Measurements from ENCODE around the gene GAGE13.
"Not testable (repeated sequence)": the region's sequence is repeated elsewhere in the genome, so short reads cannot be mapped to it uniquely, and the experiment has no call there.

The GAGE13 gene, protein sequence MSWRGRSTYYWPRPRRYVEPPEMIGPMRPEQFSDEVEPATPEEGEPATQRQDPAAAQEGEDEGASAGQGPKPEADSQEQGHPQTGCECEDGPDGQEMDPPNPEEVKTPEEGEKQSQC

GRCh38 chrX:49331282-49331681, at the start of gene GAGE13:
TSS of gene GAGE13 (plus strand) at chrX:49331582. CDS start at chrX:49332738, 1,156 bp downstream.
- not testable (repeated sequence) for DNase-seq

- DNase-seq = peak; percentile 1
These were observed 48.8 kb upstream of the GAGE13 start for GRCh38 chrX:49282647-49283011.

DNA sequence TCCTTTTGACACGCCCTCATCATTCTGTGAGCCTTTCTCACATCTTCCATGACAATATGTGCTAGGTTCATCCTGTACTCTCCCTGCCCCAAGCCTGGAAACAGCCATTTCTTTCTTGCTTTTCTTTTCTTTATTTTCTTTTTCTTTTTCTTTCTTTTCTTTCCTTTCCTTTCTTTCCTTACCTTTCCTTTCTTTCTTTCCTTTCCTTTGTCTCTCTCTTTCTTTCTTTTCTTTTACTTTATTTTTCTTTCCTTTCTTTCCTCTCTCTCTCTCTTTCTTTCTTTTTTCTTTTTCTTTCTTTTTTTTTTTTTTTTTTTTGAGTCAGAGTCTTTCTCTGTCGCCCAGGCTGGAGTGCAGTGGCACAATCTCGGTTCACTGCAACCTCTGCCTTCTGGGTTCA, 47.2 kb upstream of the GAGE13 start:
- no peak for DNase-seq

- no peak for DNase-seq
These were observed 45.2 kb upstream of the GAGE13 start for GRCh38 chrX:49286136-49286535.

GRCh38 chrX:49286581-49286980, 44.8 kb upstream of the GAGE13 start:
- no peak for DNase-seq

DNA sequence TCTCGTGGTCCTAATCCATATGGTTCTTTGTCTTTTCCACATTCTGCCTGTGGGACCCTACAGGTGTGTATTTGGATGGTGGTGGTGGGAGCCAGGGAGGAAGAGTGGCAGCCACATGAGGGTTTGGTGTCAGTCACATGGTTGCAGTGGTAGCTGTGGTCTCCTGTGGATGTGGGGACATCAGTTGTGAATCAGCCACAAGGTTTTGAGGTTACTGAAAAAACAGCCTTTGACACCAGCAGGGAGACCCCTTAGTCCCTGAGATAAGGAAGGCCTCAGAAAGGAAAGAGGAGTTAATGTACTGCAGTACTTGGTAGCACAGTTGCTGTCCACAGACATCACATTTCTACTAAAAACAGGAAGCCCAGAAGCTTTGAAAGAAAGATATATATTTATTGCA, 43.7 kb upstream of the GAGE13 start:
- no peak for DNase-seq

- DNase-seq = no peak
These were observed 41.2 kb upstream of the GAGE13 start for GRCh38 chrX:49290215-49290614.

- DNase-seq = peak; percentile 2
These were observed 39.6 kb upstream of the GAGE13 start for GRCh38 chrX:49291615-49292337.

DNA sequence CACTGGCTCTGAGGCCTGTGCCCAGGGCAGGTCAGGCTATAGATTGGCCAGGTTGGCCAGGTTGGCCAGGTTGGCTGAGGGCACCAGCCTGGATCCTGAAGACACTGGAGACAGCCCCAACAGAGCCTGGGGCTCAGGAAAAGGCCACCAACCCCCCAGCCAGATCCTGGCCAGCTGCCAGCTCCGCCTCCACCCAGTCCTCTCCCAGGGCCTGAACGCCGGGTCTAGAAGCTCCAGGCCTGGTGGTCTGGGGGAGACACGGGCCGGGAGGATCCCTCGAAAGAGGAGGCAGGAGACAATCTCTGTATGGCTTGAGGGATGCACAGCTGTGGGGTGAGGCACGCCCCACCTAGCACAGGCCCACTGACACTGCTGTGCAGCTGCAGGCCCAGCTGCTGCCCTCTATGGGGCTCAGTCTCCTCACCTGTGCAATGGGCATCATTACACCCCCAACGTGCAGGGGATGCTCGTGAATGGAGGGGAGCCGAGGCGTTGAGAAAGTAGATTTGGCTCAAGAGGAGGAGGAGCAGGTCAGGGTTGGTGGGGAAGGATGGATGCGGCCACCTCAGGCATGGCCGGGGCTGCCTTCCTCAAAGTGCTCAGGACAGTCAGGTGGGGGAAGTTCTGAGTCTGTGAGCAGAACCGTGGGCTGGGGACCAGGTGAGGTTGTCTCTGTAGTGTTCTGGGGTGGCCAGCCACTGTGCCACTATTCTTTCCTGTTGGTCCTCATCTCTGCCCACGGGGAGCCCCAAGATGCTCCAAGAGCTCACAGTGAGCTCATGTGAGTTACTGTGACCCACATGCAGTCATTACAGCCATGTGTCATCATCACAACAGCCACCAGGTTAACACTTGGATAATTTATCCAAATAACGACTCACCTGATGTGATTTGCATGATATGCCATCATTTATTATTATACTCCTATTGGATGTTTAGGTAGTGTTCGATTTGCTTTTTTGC, 38.7 kb upstream of the GAGE13 start:
- no peak for DNase-seq

GRCh38 chrX:49299293-49299692, 32.1 kb upstream of the GAGE13 start:
- DNase-seq = not testable (repeated sequence)

DNA sequence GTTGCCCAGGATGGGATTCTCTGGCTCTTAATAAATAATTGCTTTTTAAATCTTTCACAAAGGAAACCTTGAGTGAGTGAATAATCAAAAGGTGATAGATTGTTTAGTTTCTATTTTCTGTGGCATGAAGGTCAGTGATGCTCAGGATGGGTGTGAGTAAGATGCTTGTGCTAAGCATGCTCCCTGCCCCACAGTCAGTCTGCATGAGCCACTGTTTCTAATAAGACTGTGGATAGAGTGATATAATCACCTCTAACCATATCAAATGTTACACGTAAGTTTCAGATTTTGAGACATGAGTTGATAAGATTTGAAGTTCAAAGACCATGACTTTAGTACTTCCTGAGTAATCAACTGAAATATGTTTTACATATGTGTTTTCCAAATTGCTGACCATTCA, 30.7 kb upstream of the GAGE13 start:
- DNase-seq = no peak

GRCh38 chrX:49303346-49303745, 28.0 kb upstream of the GAGE13 start, which contains the start of gene GAGE10:
TSS of gene GAGE10 (plus strand) at chrX:49303646. CDS start at chrX:49304860, 1,214 bp downstream.
- no peak for DNase-seq

DNA sequence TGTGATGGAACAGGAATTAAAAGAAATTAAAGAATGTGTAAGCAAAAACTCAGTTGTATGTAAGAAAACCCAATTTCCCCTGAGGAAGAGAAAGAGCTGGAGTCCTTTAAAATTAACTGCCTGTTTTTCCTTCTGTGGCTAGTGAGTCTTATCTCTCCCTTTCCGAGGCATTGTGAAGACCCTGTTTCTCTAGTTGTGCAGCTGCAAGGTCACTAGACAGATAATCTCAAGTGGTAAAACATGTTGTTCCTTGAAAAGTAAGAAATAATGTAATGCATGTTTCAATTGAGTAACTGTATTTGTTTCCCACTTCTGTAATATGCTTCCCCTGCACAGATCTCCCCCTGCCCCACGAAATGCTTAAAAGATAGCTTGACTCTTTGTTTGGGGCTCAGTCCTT, 23.6 kb upstream of the GAGE13 start:
- not testable (repeated sequence) for DNase-seq

DNA sequence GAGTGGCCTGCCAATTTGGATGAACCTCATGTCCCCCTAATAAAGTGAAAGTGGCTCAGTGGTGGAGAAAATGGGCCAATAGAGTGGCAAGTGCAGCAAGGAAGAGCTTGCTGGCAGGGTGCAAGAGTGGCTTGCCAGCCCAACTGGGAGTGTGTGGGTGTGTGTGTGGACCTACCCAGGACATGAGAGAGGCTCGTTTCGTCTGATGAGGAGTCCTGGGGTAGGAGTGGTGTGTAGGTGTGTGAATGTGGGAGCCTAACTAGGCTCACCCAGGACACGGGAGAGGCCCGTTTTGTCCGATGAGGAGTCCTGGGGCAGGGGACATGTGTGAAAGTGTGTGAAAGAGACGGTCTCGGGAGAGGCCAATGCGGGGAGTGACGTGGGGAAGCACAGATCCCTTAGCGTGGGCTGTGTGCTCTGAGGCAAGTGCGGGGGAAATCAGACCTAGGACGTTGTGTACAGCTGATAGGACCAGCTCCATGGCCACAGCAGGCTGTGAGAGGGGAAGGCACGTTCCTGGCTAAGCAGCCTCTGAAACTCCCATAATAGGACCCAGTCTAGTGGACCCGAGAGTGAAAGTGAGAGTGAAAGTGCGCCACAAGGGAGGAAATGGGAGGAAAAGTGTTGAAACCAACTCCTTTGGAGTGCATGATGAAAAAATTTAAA, 22.6 kb upstream of the GAGE13 start:
- DNase-seq = no peak

DNA sequence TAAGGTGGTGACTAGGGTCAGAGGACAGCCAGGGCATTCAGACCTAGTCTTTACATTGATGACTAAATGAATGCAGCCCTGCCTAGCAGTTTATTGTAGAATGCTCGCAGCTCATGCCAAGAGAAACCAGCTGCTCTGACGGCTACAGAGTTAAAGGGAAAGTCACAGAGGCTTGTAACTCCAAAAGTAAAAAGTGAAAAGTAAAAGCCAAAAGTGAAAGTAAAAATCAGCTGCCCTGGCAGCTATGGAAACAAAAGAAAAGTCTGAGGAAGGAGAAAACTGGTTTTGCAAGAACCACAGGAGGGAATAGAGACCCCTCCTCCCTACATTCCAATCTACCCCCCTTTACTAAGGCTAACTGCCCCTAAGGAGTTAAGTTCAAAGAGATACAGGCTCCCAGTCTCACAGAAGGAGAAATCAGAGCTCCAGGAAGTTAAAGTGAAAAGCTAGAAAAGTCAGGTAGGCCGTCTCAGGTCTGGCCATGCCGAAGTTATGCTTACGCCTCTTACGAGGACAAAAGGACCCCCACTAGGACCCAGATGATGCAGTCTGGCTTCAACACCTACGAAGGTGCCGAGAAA, 21.9 kb upstream of the GAGE13 start:
- no peak for DNase-seq

DNA sequence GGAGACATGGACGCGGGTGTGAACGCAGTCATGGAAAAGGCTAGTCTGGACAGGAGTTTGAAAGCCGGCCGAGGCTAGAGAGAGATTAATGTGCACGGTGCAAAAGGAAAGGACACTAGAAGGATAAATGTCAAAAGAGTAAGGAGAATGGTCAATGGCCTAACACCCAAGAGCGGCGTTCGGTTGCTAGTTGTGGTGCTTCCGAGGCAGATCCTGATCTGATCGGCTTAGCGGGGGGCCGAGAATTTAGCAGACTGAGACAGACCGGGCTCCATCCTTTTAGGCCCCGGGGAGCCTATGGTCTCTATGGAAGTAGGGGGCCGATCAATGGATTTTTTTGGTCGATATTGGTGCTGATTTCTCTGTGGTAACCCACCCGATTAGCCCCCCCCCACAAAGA, 21.0 kb upstream of the GAGE13 start:
- DNase-seq = no peak

DNA sequence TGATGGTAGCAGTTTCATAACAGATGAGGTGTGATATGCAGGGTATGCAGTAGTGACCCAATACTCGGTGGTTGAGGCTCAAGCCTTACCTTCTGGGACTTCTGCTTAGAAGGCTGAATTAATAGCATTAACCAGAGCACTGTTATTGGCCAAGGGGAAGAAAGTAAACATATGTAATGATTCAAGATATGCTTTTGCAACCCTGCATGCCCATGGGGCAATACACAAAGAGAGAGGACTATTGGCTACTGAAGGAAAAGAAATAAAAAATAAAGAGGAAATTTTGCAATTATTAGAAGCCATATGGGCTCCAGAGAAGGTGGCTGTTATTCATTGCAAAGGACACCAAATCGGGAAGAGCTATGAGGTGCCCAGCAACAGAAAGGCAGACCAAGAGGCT, 19.2 kb upstream of the GAGE13 start:
- no peak for DNase-seq

DNA sequence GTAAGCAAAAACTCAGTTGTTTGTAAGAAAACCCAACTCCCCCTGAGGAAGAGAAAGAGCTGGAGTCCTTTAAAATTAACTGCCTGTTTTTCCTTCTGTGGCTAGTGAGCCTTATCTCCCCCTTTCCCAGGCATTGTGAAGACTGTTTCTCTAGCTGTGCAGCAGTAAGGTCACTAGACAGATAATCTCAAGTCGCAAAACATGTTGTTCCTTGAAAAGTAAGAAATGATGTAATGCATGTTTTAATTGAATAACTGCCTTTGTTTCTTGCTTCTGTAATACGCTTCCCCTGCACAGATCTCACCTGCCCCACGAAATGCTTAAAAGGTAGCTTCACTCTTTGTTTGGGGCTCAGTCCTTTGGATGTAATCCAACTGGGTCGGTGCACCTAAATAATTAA, 15.3 kb upstream of the GAGE13 start:
- no peak for DNase-seq

GRCh38 chrX:49321737-49322136, 9.6 kb upstream of the GAGE13 start, which contains the start of gene GAGE12J:
TSS of gene GAGE12J (plus strand) at chrX:49322037. CDS start at chrX:49323194, 1,157 bp downstream.
- not testable (repeated sequence) for DNase-seq

DNA sequence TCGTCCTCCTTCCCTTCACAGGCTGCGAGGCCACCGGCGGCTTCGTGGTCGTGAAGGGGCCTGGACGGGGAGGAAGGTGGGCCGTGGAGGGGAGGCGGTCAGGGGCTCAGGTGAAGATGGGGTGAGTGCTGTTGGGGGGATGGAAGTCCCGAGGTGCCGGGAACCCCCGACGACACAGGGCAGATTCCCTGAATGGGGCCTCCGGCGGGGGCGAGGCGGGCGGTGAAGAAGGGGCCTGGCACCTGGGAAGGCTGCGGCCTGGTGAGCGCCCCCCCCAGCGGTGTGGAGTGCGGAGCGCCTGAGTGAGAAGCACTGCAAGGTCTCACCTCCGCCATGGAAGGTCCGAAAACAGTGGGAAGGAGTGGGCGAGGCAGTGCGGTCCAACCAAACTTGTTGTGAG, 9.1 kb upstream of the GAGE13 start:
- not testable (repeated sequence) for DNase-seq

- not testable (repeated sequence) for DNase-seq
These were observed 7.6 kb upstream of the GAGE13 start for GRCh38 chrX:49323735-49324134.

DNA sequence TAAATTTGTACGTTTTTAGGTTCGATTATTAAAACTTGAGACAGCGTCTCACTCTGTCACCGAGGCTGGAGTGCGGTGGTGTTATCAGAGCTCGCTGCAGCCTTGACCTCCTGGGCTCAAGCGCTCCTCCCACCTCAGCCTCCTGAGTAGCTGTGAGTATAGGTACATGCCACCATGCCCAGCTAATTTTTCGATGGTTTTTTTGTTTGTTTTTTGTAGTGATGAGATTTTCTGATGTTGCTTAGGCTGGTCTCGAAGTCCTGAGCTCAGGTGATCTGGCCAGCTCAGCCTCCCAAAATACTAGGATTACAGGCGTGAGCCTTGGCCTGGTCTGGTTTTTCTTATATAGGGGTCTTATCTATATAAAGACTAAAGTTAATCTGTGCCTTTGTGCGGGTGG, 961 bp upstream of the GAGE13 start:
- not testable (repeated sequence) for DNase-seq

- not testable (repeated sequence) for DNase-seq
These were observed 459 bp downstream of the GAGE13 start for GRCh38 chrX:49331841-49332240.
